Fibroblast of lung (primary cell): ENCODE data around the gene LNX2.

Source experiments
- EZH2 ChIP-seq: IDR thresholded peaks from 2 replicates; pipeline ENCODE4 v1.5.1; 2012; ENCODE audit warnings: low read length, control low read depth, mild to moderate bottlenecking; ENCODE audit errors: missing control alignments
- TF ChIP-seq, protein P1 (sequence below), 2 donors: IDR thresholded peaks in 1 of 2; conservative IDR thresholded peaks in 1 of 2; 1 replicate in 1 of 2; 2 replicates in 1 of 2; pipeline ENCODE4 v1.5.1; 2011 to 2012; ENCODE audit warnings: low read length in 2 of 2, control low read depth in 1 of 2, inconsistent platforms in 1 of 2, low read depth in 1 of 2, mild to moderate bottlenecking in 1 of 2

DNA sequence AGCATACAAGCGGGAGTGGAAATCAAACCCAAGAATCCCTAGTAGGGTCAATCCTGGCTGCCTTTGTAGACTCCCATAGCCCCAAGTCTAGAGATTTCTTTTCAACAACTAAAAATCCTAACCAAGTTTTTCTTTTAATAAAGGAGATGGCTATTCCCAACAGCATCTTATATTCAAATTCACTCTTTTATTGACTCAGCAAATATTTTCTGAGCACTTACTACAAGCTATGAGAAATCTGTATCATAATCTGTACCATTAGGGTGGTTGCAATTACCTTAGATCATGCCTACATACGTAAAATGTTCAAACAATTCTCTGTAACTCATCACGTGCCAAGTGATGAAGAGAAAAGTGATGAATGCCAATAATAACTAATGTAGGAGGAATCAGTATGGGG lies 54.5 kb downstream of the LNX2 start:
- TF ChIP-seq, protein P1, sequence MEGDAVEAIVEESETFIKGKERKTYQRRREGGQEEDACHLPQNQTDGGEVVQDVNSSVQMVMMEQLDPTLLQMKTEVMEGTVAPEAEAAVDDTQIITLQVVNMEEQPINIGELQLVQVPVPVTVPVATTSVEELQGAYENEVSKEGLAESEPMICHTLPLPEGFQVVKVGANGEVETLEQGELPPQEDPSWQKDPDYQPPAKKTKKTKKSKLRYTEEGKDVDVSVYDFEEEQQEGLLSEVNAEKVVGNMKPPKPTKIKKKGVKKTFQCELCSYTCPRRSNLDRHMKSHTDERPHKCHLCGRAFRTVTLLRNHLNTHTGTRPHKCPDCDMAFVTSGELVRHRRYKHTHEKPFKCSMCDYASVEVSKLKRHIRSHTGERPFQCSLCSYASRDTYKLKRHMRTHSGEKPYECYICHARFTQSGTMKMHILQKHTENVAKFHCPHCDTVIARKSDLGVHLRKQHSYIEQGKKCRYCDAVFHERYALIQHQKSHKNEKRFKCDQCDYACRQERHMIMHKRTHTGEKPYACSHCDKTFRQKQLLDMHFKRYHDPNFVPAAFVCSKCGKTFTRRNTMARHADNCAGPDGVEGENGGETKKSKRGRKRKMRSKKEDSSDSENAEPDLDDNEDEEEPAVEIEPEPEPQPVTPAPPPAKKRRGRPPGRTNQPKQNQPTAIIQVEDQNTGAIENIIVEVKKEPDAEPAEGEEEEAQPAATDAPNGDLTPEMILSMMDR (conservative IDR thresholded peaks at IDR 0.05 in 1 of 2, IDR thresholded peaks at IDR 0.05 in 1 of 2; ENCODE audit: low read depth in 1 of 2, low read length in 2 of 2), result no peak
- no peak for TF ChIP-seq EZH2
